A673 (cell line): ENCODE measurements around the gene SESN2. TPM values are rescaled to one million over a fixed set of nuclear protein-coding genes. Genes with fewer than 3 reads are reported as not detected.

Experiments used
- BruUV-seq: library from RNA; stranded (reverse); fragments of 400-500 nt; replicated peaks from 2 replicates; lab custom pipeline; 2021; lab: Mats Ljungman, UMichigan
- CTCF ChIA-PET: fragments of 300-600 bp; sonication (Branson Sonifier 250); formaldehyde crosslinking; loops from one replicate; lab custom pipeline; 2022; ENCODE audit warnings: antibody characterized with exemption; lab: Charles Lee
- POLR2A ChIA-PET: fragments of 300-600 bp; sonication (Branson Sonifier 250); formaldehyde crosslinking; loops from one replicate; lab custom pipeline; 2022; ENCODE audit warnings: antibody characterized with exemption; ENCODE audit not compliant: low non-redundant PET; lab: Charles Lee
- DNase-seq: peaks from one replicate; pipeline ENCODE4 v3.0.0-alpha.2; 2015; ENCODE audit warnings: low spot score
- H3K27ac ChIP-seq: fragments of 200-600 bp; sonication (generic); 2 replicates; pipeline ENCODE4 v1.5.1; 2016; ENCODE audit warnings: mixed run types, low read depth, mild to moderate bottlenecking, mixed read lengths, antibody characterized with exemption, low read length; ENCODE audit not compliant: poor library complexity, severe bottlenecking
- H3K27me3 ChIP-seq: fragments of 200-600 bp; sonication (generic); replicated peaks from 2 replicates; pipeline ENCODE4 v1.6.1; 2017; ENCODE audit warnings: mixed run types, low read depth, mild to moderate bottlenecking, mixed read lengths, antibody characterized with exemption, low read length; ENCODE audit not compliant: insufficient read depth, poor library complexity
- H3K36me3 ChIP-seq: fragments of 200-600 bp; sonication (generic); 2 replicates; pipeline ENCODE4 v1.6.1; 2016; ENCODE audit warnings: mixed run types, mild to moderate bottlenecking, mixed read lengths, antibody characterized with exemption, low read length; ENCODE audit not compliant: insufficient read depth, poor library complexity, severe bottlenecking
- H3K4me1 ChIP-seq: fragments of 200-600 bp; sonication (generic); 2 replicates; pipeline ENCODE4 v1.6.1; 2017; ENCODE audit warnings: mixed run types, mild to moderate bottlenecking, mixed read lengths, antibody characterized with exemption, low read length; ENCODE audit not compliant: insufficient read depth, poor library complexity, severe bottlenecking
- H3K4me3 ChIP-seq: fragments of 200-600 bp; sonication (generic); 2 replicates; pipeline ENCODE4 v1.5.1; 2016; ENCODE audit warnings: low read depth, mixed run types, mild to moderate bottlenecking, mixed read lengths, low read length; ENCODE audit not compliant: poor library complexity, severe bottlenecking
- H3K9me3 ChIP-seq: fragments of 200-600 bp; sonication (generic); 2 replicates; pipeline ENCODE4 v1.6.1; 2016; ENCODE audit warnings: mixed run types, low read depth, mild to moderate bottlenecking, mixed read lengths, antibody characterized with exemption, low read length; ENCODE audit not compliant: poor library complexity, severe bottlenecking
- EZH2 ChIP-seq: fragments of 200-600 bp; sonication (generic); IDR thresholded peaks from 2 replicates; pipeline ENCODE4 v1.6.1; 2017; ENCODE audit warnings: borderline replicate concordance, low read depth, mild to moderate bottlenecking, mixed read lengths, antibody characterized with exemption, low read length; ENCODE audit not compliant: poor library complexity, severe bottlenecking
- intact Hi-C: fragments of 100-400 bp; cut with micrococcal nuclease; formaldehyde crosslinking; loops from one replicate; pipeline ENCODE4 v1.10.0; 2022; ENCODE audit not compliant: unreplicated experiment
- total RNA-seq: library from RNA; stranded (reverse); gene quantifications from 2 replicates; pipeline ENCODE4 v1.2.3, GENCODE V29; 2021
- TF ChIP-seq, protein P1 (sequence below): fragments of 300-800, 200-600 bp; sonication (generic); conservative IDR thresholded peaks from 2 replicates; pipeline ENCODE4 v1.5.1; 2017; ENCODE audit warnings: low read depth, mild to moderate bottlenecking, antibody characterized with exemption, low read length, moderate library complexity, mixed read lengths

SESN2 gene
- total RNA-seq, 1 experiment from 2014 or later: 15.7 TPM

DNA sequence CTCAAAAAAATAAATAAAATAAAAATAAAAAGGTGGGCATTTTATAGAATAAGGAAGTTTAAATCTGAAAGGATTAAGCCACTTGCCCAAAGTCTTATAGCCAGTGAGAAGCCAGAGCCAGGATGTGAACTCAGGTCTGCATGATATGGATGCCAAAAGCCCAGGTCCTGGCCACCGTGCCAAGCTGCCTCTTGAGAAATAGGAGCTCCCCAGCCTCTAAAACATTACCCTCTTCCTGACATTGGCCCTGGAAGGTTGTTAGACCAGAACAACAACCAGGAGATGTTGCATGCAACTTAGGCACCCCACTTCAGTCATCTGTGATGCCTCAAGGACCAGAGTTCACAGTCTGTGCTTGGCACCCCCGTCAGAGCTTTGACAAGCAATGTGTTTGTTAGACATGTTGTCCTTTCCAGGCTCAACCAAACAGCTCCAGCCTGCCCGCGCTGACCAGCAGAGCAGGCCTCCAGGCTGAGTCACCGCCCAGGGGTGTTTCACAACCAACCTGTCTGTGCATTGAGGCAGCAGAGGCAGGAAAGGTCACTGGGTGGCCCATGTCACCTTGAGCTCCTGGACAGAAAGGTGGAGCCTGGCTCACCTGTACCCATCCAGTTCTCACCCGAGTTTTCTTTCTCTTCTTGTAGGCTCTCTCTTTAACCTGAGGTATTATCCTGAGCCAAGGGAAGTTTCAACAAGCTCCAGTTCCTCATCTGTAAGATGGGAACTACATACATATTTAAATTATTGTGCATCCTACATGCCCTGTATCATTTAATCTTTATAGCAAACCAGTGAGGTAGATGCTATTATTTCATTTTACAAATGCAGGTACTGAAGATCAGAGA lies 54.6 kb downstream of the SESN2 start:
- ChIA-PET POLR2A (no interaction called here), CTCF (no interaction called here)
- no peaks in the 10 kb centered on the region for H3K9me3 ChIP-seq
- TF ChIP-seq, protein P1, sequence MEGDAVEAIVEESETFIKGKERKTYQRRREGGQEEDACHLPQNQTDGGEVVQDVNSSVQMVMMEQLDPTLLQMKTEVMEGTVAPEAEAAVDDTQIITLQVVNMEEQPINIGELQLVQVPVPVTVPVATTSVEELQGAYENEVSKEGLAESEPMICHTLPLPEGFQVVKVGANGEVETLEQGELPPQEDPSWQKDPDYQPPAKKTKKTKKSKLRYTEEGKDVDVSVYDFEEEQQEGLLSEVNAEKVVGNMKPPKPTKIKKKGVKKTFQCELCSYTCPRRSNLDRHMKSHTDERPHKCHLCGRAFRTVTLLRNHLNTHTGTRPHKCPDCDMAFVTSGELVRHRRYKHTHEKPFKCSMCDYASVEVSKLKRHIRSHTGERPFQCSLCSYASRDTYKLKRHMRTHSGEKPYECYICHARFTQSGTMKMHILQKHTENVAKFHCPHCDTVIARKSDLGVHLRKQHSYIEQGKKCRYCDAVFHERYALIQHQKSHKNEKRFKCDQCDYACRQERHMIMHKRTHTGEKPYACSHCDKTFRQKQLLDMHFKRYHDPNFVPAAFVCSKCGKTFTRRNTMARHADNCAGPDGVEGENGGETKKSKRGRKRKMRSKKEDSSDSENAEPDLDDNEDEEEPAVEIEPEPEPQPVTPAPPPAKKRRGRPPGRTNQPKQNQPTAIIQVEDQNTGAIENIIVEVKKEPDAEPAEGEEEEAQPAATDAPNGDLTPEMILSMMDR: no peak
- TF ChIP-seq EZH2: no peak
- H3K36me3 ChIP-seq: no peaks in the 10 kb centered on the region
- BruUV-seq: no TSS peak
- no peak overlapping the region for H3K4me3 ChIP-seq
- no peak for DNase-seq
- intact Hi-C loops: no loop called here
- no peaks in the 10 kb centered on the region for H3K27me3 ChIP-seq
- H3K27ac ChIP-seq: no peak overlapping the region
- no peaks in the 10 kb centered on the region for H3K4me1 ChIP-seq

DNA sequence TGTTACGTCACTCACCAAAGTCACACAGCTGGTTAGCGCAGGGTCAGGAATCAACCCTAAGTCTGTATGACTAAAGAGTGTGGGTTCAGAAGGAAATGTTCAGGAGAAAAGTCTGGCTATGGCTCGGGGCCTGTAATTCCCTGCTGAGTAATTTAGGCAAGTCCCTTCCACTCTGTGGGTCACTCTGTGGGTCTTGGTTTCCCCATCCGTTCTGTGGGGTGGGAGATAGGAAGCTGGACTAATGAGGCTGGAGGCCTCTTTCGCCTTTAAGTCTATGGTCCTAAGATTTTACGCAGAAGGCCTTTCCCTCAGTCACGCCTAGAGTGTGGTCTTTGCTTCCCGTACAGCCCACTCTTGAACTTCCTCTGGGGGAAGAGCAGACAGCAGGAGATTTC lies 55.2 kb downstream of the SESN2 start:
- no TSS peak for BruUV-seq
- ChIA-PET CTCF (no interaction called here), POLR2A (no interaction called here)
- no peak overlapping the region for H3K4me3 ChIP-seq
- TF ChIP-seq, protein P1: no peak
- no peak for TF ChIP-seq EZH2
- H3K36me3 ChIP-seq: no peaks in the 10 kb centered on the region
- H3K4me1 ChIP-seq: no peaks in the 10 kb centered on the region
- no peaks in the 10 kb centered on the region for H3K9me3 ChIP-seq
- no peak overlapping the region for H3K27ac ChIP-seq
- intact Hi-C loops: no loop called here
- no peaks in the 10 kb centered on the region for H3K27me3 ChIP-seq
- DNase-seq: no peak

DNA sequence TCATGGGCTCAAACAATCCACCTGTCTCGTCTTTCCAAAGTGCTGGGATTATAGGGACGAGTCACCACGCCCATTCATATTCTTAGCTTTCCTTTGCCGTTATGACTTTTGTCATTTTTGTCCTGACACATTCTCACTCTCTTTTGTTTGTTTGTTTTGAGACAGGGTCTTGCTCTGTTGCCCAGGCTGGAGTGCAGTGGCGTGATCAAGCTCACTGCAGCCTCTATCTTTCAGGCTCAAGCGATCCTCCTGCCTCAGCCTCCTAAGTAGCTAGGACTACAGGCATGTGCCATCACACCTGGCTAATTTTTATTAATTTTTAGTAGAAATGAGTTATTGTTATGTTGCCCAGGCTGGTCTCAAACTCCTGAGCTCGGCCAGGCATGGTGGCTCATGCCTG lies 57.7 kb downstream of the SESN2 start:
- H3K4me1 ChIP-seq: no peaks in the 10 kb centered on the region
- ChIA-PET CTCF (no interaction called here), POLR2A (no interaction called here)
- BruUV-seq: no TSS peak
- no peak for DNase-seq
- no peaks in the 10 kb centered on the region for H3K27me3 ChIP-seq
- no peaks in the 10 kb centered on the region for H3K36me3 ChIP-seq
- H3K9me3 ChIP-seq: no peaks in the 10 kb centered on the region
- no peak overlapping the region for H3K4me3 ChIP-seq
- intact Hi-C loops: no loop called here
- no peak for TF ChIP-seq EZH2
- TF ChIP-seq, protein P1: no peak
- H3K27ac ChIP-seq: no peak overlapping the region
